MM.1S (cell line): Measurements from ENCODE around the gene TRABD2B.

ENCODE experiments used
- EZH2 ChIP-seq: fragments of 300-600 bp; sonication (generic); optimal IDR thresholded peaks from 2 replicates; pipeline ENCODE3; 2017; ENCODE audit warnings: low read depth, mild to moderate bottlenecking, antibody characterized with exemption, low read length, mixed read lengths
- EZH2phosphoT487 ChIP-seq: fragments of 300-600 bp; sonication (generic); IDR thresholded peaks from 2 replicates; pipeline ENCODE4 v1.6.1; 2018; ENCODE audit warnings: antibody characterized with exemption, low read length
- TF ChIP-seq, protein P1 (sequence below): fragments of 300-600 bp; sonication (generic); IDR thresholded peaks from 2 replicates; pipeline ENCODE4 v1.5.1; 2016; ENCODE audit warnings: antibody characterized with exemption, low read length, mixed read lengths

DNA sequence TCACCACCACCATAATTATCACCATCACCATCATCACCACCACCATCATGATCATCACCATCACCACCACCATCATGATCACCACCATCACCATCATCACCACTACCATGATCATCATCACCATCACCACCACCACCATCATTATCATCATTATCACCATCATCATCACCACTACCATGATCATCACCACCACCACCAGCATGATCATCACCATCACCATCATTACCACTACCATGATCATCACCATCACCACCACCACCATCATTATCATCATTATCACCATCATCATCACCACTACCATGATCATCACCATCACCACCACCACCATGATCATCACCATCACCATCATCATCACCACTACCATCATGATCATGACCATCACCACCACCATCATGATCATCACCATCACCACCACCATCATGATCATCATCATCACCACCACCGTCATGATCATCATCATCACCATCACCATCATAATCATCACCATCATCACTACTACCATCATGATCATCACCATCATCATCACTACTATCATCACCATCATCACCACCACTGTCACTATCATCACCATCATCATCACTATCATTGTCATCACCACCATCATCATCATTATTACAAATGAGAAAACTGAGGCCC lies 60.2 kb downstream of the TRABD2B start:
- TF ChIP-seq, protein P1, sequence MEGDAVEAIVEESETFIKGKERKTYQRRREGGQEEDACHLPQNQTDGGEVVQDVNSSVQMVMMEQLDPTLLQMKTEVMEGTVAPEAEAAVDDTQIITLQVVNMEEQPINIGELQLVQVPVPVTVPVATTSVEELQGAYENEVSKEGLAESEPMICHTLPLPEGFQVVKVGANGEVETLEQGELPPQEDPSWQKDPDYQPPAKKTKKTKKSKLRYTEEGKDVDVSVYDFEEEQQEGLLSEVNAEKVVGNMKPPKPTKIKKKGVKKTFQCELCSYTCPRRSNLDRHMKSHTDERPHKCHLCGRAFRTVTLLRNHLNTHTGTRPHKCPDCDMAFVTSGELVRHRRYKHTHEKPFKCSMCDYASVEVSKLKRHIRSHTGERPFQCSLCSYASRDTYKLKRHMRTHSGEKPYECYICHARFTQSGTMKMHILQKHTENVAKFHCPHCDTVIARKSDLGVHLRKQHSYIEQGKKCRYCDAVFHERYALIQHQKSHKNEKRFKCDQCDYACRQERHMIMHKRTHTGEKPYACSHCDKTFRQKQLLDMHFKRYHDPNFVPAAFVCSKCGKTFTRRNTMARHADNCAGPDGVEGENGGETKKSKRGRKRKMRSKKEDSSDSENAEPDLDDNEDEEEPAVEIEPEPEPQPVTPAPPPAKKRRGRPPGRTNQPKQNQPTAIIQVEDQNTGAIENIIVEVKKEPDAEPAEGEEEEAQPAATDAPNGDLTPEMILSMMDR = no peak
- no peak for TF ChIP-seq EZH2
- TF ChIP-seq EZH2phosphoT487 = no peak
